SK-N-MC (cell line): ENCODE measurements around the gene ANKRD44.

Experiments used
- EZH2 ChIP-seq: fragments of 200-600 bp; sonication (generic); IDR thresholded peaks from one replicate; pipeline ENCODE4 v1.6.1; 2017; ENCODE audit warnings: antibody characterized with exemption
- POLR2AphosphoS5 ChIP-seq: IDR thresholded peaks from 2 replicates; pipeline ENCODE4 v1.6.1; 2012; ENCODE audit warnings: mild to moderate bottlenecking, low read depth, low read length, borderline replicate concordance

DNA sequence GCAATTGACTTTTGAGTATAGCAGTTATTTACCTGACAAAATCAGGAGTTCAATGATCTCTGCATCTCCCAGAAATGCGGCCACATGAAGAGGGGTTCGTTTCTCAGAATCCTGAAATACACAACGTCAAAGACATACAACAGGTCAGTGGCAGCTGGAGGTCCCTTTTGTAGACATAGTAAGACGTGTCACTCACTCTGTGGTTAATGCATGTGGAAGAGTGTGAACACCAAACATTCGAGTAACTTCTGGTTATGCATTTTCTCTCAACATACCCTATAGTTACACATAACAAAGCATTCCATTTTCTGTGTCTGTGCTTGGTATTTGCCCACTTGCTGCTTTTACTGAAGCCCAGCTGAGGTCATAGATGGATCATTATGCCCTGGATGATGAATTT is 163.6 kb downstream of the ANKRD44 start:
- TF ChIP-seq POLR2AphosphoS5, result no peak
- TF ChIP-seq EZH2, result no peak
